Endothelial cell (in vitro differentiated cells): Measurements from ENCODE around the gene BACE1-AS. TPM values are rescaled to one million over a fixed set of nuclear protein-coding genes. Genes with fewer than 3 reads are reported as not detected.
"Not testable (repeated sequence)": the region's sequence is repeated elsewhere in the genome, so short reads cannot be mapped to it uniquely, and the experiment has no call there.

Experiments
- DNase-seq: peaks from one replicate; pipeline ENCODE4 v3.0.0; 2021; ENCODE audit warnings: low spot score
- H3K27ac Mint-ChIP-seq: one replicate; pipeline ENCODE4 v1.8.0; 2021; ENCODE audit warnings: mixed read lengths, inconsistent platforms; ENCODE audit not compliant: unreplicated experiment
- H3K27me3 Mint-ChIP-seq: one replicate; pipeline ENCODE4 v1.8.0; 2021; ENCODE audit warnings: mild to moderate bottlenecking, moderate library complexity, mixed read lengths, inconsistent platforms; ENCODE audit not compliant: unreplicated experiment
- H3K36me3 Mint-ChIP-seq: one replicate; pipeline ENCODE4 v1.8.0; 2021; ENCODE audit warnings: mild to moderate bottlenecking, low read depth, mixed read lengths, inconsistent platforms; ENCODE audit not compliant: unreplicated experiment
- H3K4me1 Mint-ChIP-seq: one replicate; pipeline ENCODE4 v1.8.0; 2021; ENCODE audit warnings: mild to moderate bottlenecking, mixed read lengths, inconsistent platforms; ENCODE audit not compliant: unreplicated experiment
- H3K4me3 Mint-ChIP-seq: one replicate; pipeline ENCODE4 v1.8.0; 2021; ENCODE audit warnings: mild to moderate bottlenecking, mixed read lengths, inconsistent platforms; ENCODE audit not compliant: unreplicated experiment
- H3K9me3 Mint-ChIP-seq: one replicate; pipeline ENCODE4 v1.8.0; 2021; ENCODE audit warnings: mixed read lengths, inconsistent platforms; ENCODE audit not compliant: unreplicated experiment
- CTCF ChIP-seq: fragments of 200-600 bp; sonication (generic); IDR thresholded peaks from one replicate; pipeline ENCODE4 v1.5.0; 2021; ENCODE audit warnings: antibody characterized with exemption; ENCODE audit not compliant: unreplicated experiment
- total RNA-seq: library from RNA; stranded (reverse); fragmentation: NEBNext Ultra II Directional; extraction: Animal tissue kit (Norgen Biotek cat#: 25700); gene quantifications from one replicate; pipeline ENCODE4 v1.2.1, GENCODE V29; 2021; ENCODE audit not compliant: unreplicated experiment

BACE1-AS gene
- total RNA-seq, 1 donor from 2014 or later = 10.2 TPM

GRCh38 chr11:117256573-117256972 lies 34.6 kb upstream of the BACE1-AS start:
- peak overlapping the region; percentile 24 for H3K4me3 Mint-ChIP-seq

GRCh38 chr11:117258576-117258975 lies 32.6 kb upstream of the BACE1-AS start:
- TF ChIP-seq CTCF = no peak
- no peak overlapping the region for H3K4me3 Mint-ChIP-seq
- H3K9me3 Mint-ChIP-seq = no peaks in the 10 kb centered on the region
- no peaks in the 10 kb centered on the region for H3K4me1 Mint-ChIP-seq
- no peak for DNase-seq
- no peaks in the 10 kb centered on the region for H3K27me3 Mint-ChIP-seq
- peaks cover 17% of the 10 kb centered on the region for H3K36me3 Mint-ChIP-seq
- H3K27ac Mint-ChIP-seq = no peak overlapping the region

More at GRCh38 chr11:117256573-117256972, 34.6 kb upstream of the BACE1-AS start:
- Mint-ChIP-seq H3K27me3 (peaks cover under 1% of the 10 kb centered on the region), H3K27ac (no peak overlapping the region), H3K9me3 (no peaks in the 10 kb centered on the region), H3K4me1 (no peaks in the 10 kb centered on the region), H3K36me3 (peaks cover 9% of the 10 kb centered on the region)
- DNase-seq = no peak
- TF ChIP-seq CTCF = no peak

GRCh38 chr11:117259417-117259816 lies 31.7 kb upstream of the BACE1-AS start:
- Mint-ChIP-seq H3K27ac (no peak overlapping the region), H3K4me3 (no peak overlapping the region), H3K36me3 (peaks cover 14% of the 10 kb centered on the region), H3K9me3 (no peaks in the 10 kb centered on the region), H3K4me1 (no peaks in the 10 kb centered on the region), H3K27me3 (no peaks in the 10 kb centered on the region)
- TF ChIP-seq CTCF = no peak
- DNase-seq = no peak

- H3K4me1 Mint-ChIP-seq, H3K36me3 Mint-ChIP-seq, H3K27me3 Mint-ChIP-seq, DNase-seq, H3K27ac Mint-ChIP-seq, H3K9me3 Mint-ChIP-seq, H3K4me3 Mint-ChIP-seq: not testable (repeated sequence)
These were observed 26.4 kb upstream of the BACE1-AS start for GRCh38 chr11:117264624-117265323.

- no peak for TF ChIP-seq CTCF
- H3K4me3 Mint-ChIP-seq = no peak overlapping the region
These were observed 25.4 kb upstream of the BACE1-AS start for GRCh38 chr11:117265745-117266144.

More at GRCh38 chr11:117265745-117266144, 25.4 kb upstream of the BACE1-AS start:
- H3K36me3 Mint-ChIP-seq = peaks cover 12% of the 10 kb centered on the region
- no peak for DNase-seq
- no peak overlapping the region for H3K27ac Mint-ChIP-seq
- no peaks in the 10 kb centered on the region for H3K4me1 Mint-ChIP-seq
- no peaks in the 10 kb centered on the region for H3K27me3 Mint-ChIP-seq
- H3K9me3 Mint-ChIP-seq = no peaks in the 10 kb centered on the region
